PC-3 (cell line): Measurements from ENCODE around the gene TMEM18. TPM values are rescaled to one million over a fixed set of nuclear protein-coding genes. Genes with fewer than 3 reads are reported as not detected.

Source experiments
- ATAC-seq: fragments of 200-7000 bp; cut with Tn5 transposase; 2 replicates; pipeline ENCODE4 v1.9.1; 2020; ENCODE audit warnings: mild to moderate bottlenecking, moderate library complexity
- BruUV-seq: library from RNA; stranded (reverse); fragments of 400-500 nt; replicated peaks from 2 replicates; lab custom pipeline; 2021; lab: Mats Ljungman, UMichigan
- CTCF ChIA-PET: fragments of 300-600 bp; sonication (Branson Sonifier 250); formaldehyde crosslinking; loops from one replicate; lab custom pipeline; 2022; ENCODE audit warnings: antibody characterized with exemption; lab: Charles Lee
- POLR2A ChIA-PET: fragments of 300-600 bp; sonication (Branson Sonifier 250); formaldehyde crosslinking; loops from one replicate; lab custom pipeline; 2022; ENCODE audit warnings: antibody characterized with exemption; ENCODE audit not compliant: unreplicated experiment; lab: Charles Lee
- DNase-seq: peaks from one replicate; pipeline ENCODE4 v3.0.0-alpha.2; 2015
- H2AFZ ChIP-seq: fragments of 300-600 bp; sonication (generic); 2 replicates; pipeline ENCODE4 v1.6.0; 2016; ENCODE audit warnings: antibody characterized with exemption, low read length
- H3F3A ChIP-seq: fragments of 300-600 bp; sonication (generic); one replicate; pipeline ENCODE4 v1.6.0; 2017; ENCODE audit warnings: antibody characterized with exemption, low read length, control low read depth, mild to moderate bottlenecking; ENCODE audit not compliant: unreplicated experiment
- H3K27ac ChIP-seq: fragments of 300-600 bp; sonication (generic); 2 replicates; pipeline ENCODE4 v1.5.1; 2016; ENCODE audit warnings: mild to moderate bottlenecking, low read length
- H3K27me3 ChIP-seq: fragments of 300-600 bp; sonication (generic); 2 replicates; pipeline ENCODE4 v1.6.1; 2016; ENCODE audit warnings: low read length, mixed read lengths
- H3K36me3 ChIP-seq: fragments of 300-600 bp; sonication (generic); 2 replicates; pipeline ENCODE4 v1.6.1; 2016; ENCODE audit warnings: low read depth, mixed run types, low read length, mixed read lengths
- H3K4me1 ChIP-seq: fragments of 300-600 bp; sonication (generic); 2 replicates; pipeline ENCODE4 v1.5.1; 2016; ENCODE audit warnings: low read length; ENCODE audit not compliant: insufficient read depth
- H3K4me2 ChIP-seq: fragments of 300-600 bp; sonication (generic); 2 replicates; pipeline ENCODE4 v1.6.0; 2016; ENCODE audit warnings: low read length
- H3K4me3 ChIP-seq: fragments of 300-600 bp; sonication (generic); 2 replicates; pipeline ENCODE4 v1.5.1; 2016; ENCODE audit warnings: mild to moderate bottlenecking, low read length, mixed read lengths
- H3K79me2 ChIP-seq: fragments of 300-600 bp; sonication (generic); 2 replicates; pipeline ENCODE4 v1.6.1; 2017; ENCODE audit warnings: low read length, mixed read lengths
- H3K9ac ChIP-seq: fragments of 300-600 bp; sonication (generic); 2 replicates; pipeline ENCODE4 v1.6.0; 2016; ENCODE audit warnings: mild to moderate bottlenecking, low read length
- H3K9me2 ChIP-seq: fragments of 300-600 bp; sonication (generic); replicated peaks from 2 replicates; pipeline ENCODE4 v1.6.1; 2016; ENCODE audit warnings: mixed run types, low read length, mixed read lengths
- H3K9me3 ChIP-seq: fragments of 300-600 bp; sonication (generic); 2 replicates; pipeline ENCODE4 v1.6.1; 2016; ENCODE audit warnings: low read length, mixed read lengths
- H4K20me1 ChIP-seq: fragments of 300-600 bp; sonication (generic); 2 replicates; pipeline ENCODE4 v1.6.1; 2016; ENCODE audit warnings: low read length, mixed read lengths
- EZH2 ChIP-seq: fragments of 300-600 bp; sonication (generic); IDR thresholded peaks from one replicate; pipeline ENCODE4 v1.6.1; 2017; ENCODE audit warnings: antibody characterized with exemption, mild to moderate bottlenecking, low read length; ENCODE audit not compliant: unreplicated experiment
- EZH2phosphoT487 ChIP-seq: fragments of 300-600 bp; sonication (generic); IDR thresholded peaks from 2 replicates; pipeline ENCODE4 v1.6.1; 2018; ENCODE audit warnings: mild to moderate bottlenecking, antibody characterized with exemption, low read length, borderline replicate concordance
- intact Hi-C: fragments of 100-400 bp; cut with micrococcal nuclease; formaldehyde crosslinking; loops from 2 replicates; pipeline ENCODE4 v1.9.0; 2023
- total RNA-seq: library from RNA; depleted of rRNA; stranded (reverse); fragments of >200 nt; gene quantifications from 2 replicates; pipeline ENCODE4 v1.2.3, GENCODE V29; 2014
- TF ChIP-seq, protein P1 (sequence below): fragments of 300-600 bp; sonication (generic); conservative IDR thresholded peaks from 2 replicates; pipeline ENCODE4 v1.5.1; 2017; ENCODE audit warnings: antibody characterized with exemption, low read depth, mild to moderate bottlenecking, low read length

The TMEM18 gene
- total RNA-seq, 1 experiment from 2014 or later, result 25.5 TPM

- H3K4me1 ChIP-seq, result no peaks in the 10 kb centered on the region
- peaks cover 7% of the 10 kb centered on the region for H3K36me3 ChIP-seq
- H3K9ac ChIP-seq, result no peak overlapping the region
- TF ChIP-seq, protein P1, sequence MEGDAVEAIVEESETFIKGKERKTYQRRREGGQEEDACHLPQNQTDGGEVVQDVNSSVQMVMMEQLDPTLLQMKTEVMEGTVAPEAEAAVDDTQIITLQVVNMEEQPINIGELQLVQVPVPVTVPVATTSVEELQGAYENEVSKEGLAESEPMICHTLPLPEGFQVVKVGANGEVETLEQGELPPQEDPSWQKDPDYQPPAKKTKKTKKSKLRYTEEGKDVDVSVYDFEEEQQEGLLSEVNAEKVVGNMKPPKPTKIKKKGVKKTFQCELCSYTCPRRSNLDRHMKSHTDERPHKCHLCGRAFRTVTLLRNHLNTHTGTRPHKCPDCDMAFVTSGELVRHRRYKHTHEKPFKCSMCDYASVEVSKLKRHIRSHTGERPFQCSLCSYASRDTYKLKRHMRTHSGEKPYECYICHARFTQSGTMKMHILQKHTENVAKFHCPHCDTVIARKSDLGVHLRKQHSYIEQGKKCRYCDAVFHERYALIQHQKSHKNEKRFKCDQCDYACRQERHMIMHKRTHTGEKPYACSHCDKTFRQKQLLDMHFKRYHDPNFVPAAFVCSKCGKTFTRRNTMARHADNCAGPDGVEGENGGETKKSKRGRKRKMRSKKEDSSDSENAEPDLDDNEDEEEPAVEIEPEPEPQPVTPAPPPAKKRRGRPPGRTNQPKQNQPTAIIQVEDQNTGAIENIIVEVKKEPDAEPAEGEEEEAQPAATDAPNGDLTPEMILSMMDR, result no peak
- TF ChIP-seq EZH2 (no peak), EZH2phosphoT487 (no peak)
- H3K9me3 ChIP-seq, result no peaks in the 10 kb centered on the region
- H3K27ac ChIP-seq, result no peak overlapping the region
- CTCF ChIA-PET, result no interaction called here
- H3K79me2 ChIP-seq, result no peaks in the 10 kb centered on the region
- H2AFZ ChIP-seq, result no peak overlapping the region
- ATAC-seq (no peak), DNase-seq (no peak)
- intact Hi-C loops, result no loop called here
- POLR2A ChIA-PET, result no interaction called here
- no peak overlapping the region for H3K4me2 ChIP-seq
- H3F3A ChIP-seq, result no peaks in the 10 kb centered on the region
- no peaks in the 10 kb centered on the region for H4K20me1 ChIP-seq
- no peaks in the 10 kb centered on the region for H3K9me2 ChIP-seq
- no peak overlapping the region for H3K4me3 ChIP-seq
- 0 out of 2 replicates have a peak, but pooled peaks cover 5% of the 10 kb centered on the region for H3K27me3 ChIP-seq
- no TSS peak for BruUV-seq
Observed at GRCh38 chr2:661360-661635, 15.9 kb downstream of the TMEM18 start.

- intact Hi-C loops, result no loop called here
Observed at GRCh38 chr2:660586-661359, 16.4 kb downstream of the TMEM18 start.

More at GRCh38 chr2:660586-661359, 16.4 kb downstream of the TMEM18 start:
- TF ChIP-seq, protein P1, result no peak
- TF ChIP-seq EZH2phosphoT487 (no peak), EZH2 (no peak)
- H3K79me2 ChIP-seq, result no peaks in the 10 kb centered on the region
- no TSS peak for BruUV-seq
- DNase-seq (no peak), ATAC-seq (no peak)
- no peak overlapping the region for H3K4me3 ChIP-seq
- H3K36me3 ChIP-seq, result peaks cover 2% of the 10 kb centered on the region
- POLR2A ChIA-PET, result no interaction called here
- no peaks in the 10 kb centered on the region for H3F3A ChIP-seq
- no peaks in the 10 kb centered on the region for H3K4me1 ChIP-seq
- no peaks in the 10 kb centered on the region for H4K20me1 ChIP-seq
- CTCF ChIA-PET, result interaction anchor here (0.7 kb wide), 1 partner anchor 918 kb away, joined by 3 read pairs; no protein-coding TSS in a partner anchor
- no peak overlapping the region for H3K9ac ChIP-seq
- H3K9me3 ChIP-seq, result no peaks in the 10 kb centered on the region
- 0 out of 2 replicates have a peak, but pooled peaks cover 5% of the 10 kb centered on the region for H3K27me3 ChIP-seq
- H3K4me2 ChIP-seq, result no peak overlapping the region
- H3K27ac ChIP-seq, result no peak overlapping the region
- H3K9me2 ChIP-seq, result no peaks in the 10 kb centered on the region
- no peak overlapping the region for H2AFZ ChIP-seq
